GM18951 (cell line): ENCODE results near the gene THAP3.

Experiments
- POLR2A ChIP-seq: IDR thresholded peaks from 4 replicates; pipeline ENCODE4 v1.6.1; 2011; ENCODE audit warnings: mild to moderate bottlenecking; ENCODE audit not compliant: insufficient read length, insufficient read depth; ENCODE audit errors: extremely low read depth
- in situ Hi-C: fragments of 300-500 bp; cut with MboI; formaldehyde crosslinking; loops from one replicate; pipeline ENCODE4 v1.12.0; 2022; ENCODE audit warnings: low sequenced_read_pairs, mixed read lengths, inconsistent platforms; ENCODE audit not compliant: unreplicated experiment

The THAP3 gene

DNA sequence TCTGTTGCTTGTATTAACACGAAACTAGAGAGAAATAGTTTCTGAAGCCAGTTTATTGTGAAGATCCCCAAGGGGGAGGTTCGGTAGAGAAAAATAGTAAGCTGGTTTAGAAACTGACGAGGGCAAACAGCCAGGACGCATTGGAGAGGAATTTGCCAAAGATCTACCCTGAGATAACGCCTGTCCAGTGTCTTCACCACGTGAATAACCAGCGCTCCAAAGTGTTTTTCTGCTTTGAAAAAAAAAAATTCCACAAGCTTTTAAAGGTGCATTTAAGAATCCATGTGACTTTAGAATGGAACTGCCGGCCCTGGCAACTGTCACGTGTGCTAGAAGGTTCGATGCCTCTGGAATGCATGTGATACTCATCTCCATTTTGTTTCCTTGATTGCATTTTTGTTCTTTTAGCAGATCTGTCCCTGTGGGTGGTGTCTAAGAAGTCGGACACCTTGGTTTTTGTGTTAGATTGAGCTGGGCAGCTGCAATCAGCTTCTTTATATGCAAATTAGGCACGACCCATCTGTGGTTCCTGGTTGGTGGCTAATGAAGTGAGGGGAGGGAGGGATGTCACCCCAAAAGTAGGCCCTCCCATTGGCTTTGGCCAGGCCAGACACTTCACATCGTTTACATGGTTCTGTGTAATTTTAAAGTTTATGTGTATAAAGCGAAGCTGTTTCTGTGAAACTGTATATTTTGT, 1.3 kb upstream of the THAP3 start:
- in situ Hi-C loops: no loop called here
- no peak for TF ChIP-seq POLR2A

- in situ Hi-C loops: no loop called here
- TF ChIP-seq POLR2A: no peak
These were observed 999 bp downstream of the THAP3 start for GRCh38 chr1:6625584-6626149.

- in situ Hi-C loops: no loop called here
- TF ChIP-seq POLR2A: no peak
These were observed 2.4 kb downstream of the THAP3 start for GRCh38 chr1:6627031-6627430.

DNA sequence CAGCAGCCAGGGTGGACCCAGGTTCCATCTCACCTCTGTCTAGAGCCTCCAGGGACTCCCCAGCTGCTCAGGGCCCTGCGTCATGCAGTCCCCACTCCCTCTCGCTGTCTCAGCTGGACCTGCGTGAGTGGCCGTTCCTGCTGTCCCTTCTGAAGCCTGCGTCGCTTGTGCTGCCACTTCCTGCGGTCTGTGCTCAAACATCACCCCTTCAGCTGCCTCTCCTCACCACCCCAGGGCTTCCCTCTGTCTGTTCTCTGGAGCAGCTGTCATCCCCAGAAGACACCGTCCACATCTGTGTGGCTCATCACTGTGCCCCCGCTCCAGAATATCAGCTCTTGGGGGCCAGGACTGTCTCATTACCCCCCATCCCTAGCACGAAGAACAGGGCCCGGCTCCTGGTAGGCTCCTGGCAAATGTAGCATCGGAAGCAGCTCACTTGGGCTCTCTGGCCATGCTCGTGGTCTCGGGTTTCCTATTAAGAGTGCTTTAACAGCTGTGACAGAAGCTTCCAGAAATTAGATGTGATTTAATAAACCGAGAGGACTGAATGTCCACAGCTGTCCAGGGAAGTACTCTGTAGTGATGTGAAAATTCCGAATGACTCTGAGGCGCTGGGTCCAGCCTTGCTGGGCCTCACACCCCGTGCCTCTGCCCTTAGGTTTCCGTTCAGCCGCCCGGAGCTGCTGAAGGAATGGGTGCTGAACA, 3.3 kb downstream of the THAP3 start:
- no peak for TF ChIP-seq POLR2A
- in situ Hi-C loops: no loop called here

DNA sequence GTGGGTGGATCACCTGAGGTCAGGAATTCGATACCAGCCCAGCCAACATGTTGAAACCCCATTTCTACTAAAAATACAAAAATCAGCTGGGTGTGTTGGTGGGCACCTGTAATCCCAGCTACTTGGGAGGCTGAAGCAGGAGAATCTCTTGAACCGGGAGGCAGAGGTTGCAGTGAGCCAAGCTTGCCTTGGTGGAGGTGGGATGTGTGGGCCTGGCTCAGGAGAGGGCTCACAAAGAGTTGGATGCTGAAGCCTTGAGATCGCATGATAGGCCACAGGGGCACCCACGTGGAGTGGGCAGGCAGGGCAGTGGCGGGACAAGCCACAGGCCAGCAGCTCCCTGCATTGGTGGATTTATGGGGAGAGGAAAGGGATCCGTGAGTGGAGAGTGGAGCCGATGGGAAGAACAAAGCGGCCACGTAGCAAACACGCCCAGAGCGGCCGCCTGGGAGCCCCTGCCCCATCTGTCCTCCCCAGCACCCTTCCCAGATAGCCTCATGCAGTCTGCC, 4.4 kb downstream of the THAP3 start:
- in situ Hi-C loops: no loop called here
- TF ChIP-seq POLR2A: no peak

GRCh38 chr1:6630027-6630426, 5.4 kb downstream of the THAP3 start:
- in situ Hi-C loops: loop anchor here (10.0 kb wide), 1 partner anchor 135 kb away; the partner anchor contains the start of gene PLEKHG5
- no peak for TF ChIP-seq POLR2A

DNA sequence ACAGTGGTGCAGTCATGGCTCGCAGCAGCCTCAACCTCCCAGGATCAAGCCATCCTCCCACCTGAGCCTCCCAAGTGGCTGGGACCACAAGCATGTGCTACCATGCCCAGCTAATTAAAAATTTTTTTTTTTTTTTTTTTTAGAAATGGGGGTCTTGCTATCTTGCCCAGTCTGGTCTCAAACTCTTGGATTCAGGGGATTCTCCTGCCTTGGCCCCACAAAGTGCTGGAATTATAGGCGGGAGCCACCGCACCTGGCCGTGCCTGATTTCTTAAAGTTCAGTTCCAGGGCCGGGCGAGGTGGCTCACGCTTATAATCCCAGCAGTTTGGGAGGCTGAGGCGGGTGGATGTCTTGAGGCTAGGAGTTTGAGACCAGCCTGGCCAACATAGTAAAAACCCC, 6.4 kb downstream of the THAP3 start:
- no peak for TF ChIP-seq POLR2A
- in situ Hi-C loops: loop anchor here (10.0 kb wide), 1 partner anchor 136 kb away; the partner anchor contains the start of gene PLEKHG5

DNA sequence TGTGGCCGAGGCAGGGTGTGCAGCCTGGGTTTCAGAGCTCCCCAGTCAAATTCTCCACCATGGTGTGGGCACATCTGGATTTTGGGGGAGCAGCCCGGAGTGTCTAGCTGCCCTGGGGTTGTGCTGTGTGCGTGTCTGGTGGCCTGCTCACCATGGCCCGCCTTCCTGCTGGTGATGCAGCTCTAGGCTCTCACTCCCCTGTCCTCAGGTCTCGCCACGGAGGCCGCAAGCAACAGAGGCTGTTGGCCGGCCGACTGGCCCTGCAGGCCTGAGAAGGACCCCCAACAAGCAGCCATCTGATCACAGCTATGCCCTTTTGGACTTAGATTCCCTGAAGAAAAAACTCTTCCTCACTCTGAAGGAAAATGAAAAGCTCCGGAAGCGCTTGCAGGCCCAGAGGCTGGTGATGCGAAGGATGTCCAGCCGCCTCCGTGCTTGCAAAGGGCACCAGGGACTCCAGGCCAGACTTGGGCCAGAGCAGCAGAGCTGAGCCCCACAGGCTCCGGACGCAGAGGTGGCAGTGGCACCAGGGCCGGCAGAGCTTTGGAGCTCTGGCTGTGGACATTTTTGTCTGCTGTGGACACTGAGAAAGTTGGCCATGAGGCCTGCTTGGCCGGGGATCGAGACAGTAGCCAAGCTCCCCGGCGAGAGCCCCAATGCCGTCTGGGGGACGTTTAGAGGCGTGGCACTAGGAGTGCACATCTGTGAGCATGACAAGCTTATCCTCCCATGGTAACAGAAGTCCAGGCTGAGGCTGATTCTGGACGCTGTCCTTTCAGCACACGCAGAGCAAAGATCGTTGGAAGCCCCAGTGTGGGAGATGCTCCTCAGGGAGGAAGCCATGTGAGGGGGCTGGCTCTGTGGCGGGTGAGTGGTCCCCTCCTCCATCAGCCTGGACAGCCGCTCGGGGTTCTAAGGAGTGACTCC, 8.2 kb downstream of the THAP3 start:
- no peak for TF ChIP-seq POLR2A
- in situ Hi-C loops: loop anchor here (10.0 kb wide), 1 partner anchor 138 kb away; the partner anchor contains the start of gene PLEKHG5

GRCh38 chr1:6634371-6635052, 9.8 kb downstream of the THAP3 start:
- TF ChIP-seq POLR2A: no peak
- in situ Hi-C loops: loop anchor here (10.0 kb wide), 1 partner anchor 140 kb away; the partner anchor contains the start of gene PLEKHG5

DNA sequence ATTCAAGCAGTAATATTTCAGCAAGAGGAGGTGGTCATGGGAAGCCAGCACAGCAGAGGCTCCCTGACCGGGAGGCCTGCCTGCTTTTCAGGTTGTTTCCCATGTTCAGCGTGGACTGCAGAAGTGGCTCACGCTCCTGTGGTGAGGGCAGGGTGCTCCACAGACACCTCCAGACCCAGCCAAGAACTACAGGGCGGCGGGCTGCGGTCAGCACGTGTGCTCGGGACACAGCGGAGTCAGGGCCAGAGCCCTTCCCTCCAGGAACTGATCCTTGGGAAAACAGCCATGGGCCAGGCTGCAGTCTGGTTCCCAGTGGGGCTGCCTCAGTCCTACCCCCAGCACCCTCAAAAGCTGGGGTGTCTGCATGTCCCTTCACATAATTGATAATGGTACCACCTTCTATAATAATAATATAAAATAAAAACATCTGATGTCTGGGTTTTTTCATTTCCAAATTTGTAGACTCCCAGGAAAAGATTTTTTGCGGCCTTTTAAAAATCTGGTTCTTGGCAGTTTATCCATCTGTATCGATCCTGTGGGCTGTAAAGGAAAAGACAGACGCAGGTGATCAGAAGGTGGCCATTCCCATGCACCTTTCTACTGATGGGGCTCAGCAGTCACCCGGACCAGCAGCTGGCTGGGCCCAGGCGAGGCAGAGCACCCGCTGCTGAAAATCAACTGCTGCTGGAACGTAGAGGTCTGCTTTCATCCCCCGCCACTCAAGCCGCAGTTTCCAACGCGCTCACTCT, 10.7 kb downstream of the THAP3 start:
- in situ Hi-C loops: loop anchor here (10.0 kb wide), 1 partner anchor 141 kb away; the partner anchor contains the start of gene PLEKHG5
- no peak for TF ChIP-seq POLR2A

DNA sequence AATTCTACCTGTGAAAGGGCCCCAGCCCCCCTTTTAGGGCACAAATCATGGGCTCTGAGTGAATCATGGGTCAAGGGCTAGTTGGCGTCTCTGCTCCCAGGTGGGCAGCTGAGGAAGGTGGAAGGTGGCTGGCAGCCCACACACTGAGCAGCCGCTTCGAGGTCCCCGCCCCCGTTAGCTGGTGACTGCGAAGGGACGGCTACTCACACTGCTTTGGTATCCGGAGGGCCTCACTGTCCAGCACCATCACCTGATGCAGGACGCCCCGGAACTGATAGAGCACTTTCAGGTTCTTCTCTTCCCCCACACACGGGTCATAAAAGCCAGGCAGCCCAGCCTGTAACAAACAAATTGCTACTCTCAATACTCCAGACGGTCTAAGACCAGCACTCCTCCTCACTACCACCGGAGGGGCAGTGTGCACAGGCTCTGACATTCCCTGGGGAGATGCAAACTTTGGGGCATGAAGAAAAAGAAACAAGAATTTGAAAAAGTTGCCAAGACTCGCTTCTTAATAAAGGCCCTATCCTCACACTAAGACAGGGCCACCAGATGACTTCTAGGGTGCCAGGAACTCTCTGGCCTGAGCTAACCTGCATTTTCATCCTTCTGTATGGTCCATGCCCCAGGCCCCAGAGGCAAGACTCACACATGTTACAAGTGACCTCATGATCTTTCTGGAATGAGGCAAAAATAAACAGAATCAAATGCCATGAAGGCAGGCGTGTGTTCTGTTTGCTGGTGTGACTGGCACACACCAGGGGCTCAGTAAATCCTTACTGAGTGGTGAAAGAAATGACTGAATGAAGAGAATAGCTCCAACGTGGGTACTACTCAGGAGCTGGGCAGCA, 11.5 kb downstream of the THAP3 start:
- in situ Hi-C loops: loop anchor here (10.0 kb wide), 1 partner anchor 141 kb away; the partner anchor contains the start of gene PLEKHG5
- no peak for TF ChIP-seq POLR2A

DNA sequence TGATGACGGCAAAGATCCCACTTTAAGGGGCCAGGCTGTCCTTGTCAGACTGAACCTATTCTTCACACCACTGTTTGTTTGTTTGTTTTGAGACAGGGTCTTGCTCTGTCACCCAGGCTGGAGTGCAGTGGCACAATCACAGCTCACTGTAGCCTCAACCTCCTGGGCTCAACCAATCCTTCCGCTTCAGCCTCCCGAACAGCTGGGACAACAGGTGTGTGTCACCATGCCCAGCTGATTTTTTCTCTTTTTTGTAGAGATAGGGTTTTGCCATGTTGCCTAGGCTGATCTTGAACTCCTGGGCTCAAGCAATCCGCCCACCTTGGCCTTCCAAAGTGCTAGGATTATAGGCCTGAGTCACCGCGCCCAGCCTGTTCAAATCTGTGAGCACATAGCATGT, 12.1 kb downstream of the THAP3 start:
- in situ Hi-C loops: loop anchor here (10.0 kb wide), 1 partner anchor 142 kb away; the partner anchor contains the start of gene PLEKHG5
